Heart left ventricle (tissue), 13 donors: ENCODE results near the gene UNKL.

Experiments
- CTCF ChIP-seq, 12 donors: fragments of 200-600 bp; sonication (generic) in 4 of 12; IDR thresholded peaks; one replicate each; pipeline versions ENCODE4 v1.5.0 to v1.8.0; 2018 to 2022; ENCODE audit warnings: antibody characterized with exemption in 12 of 12, mild to moderate bottlenecking in 5 of 12
- POLR2A ChIP-seq, 2 donors: fragments of 450-650 bp; IDR thresholded peaks; one replicate each; pipeline ENCODE4 v1.6.1; 2017; ENCODE audit warnings: antibody characterized with exemption in 2 of 2, mild to moderate bottlenecking in 2 of 2, moderate library complexity in 2 of 2
- donor health status: ischemic (EF 13 %, LVEDD 7.1; RV severe dilation, severe dysfunction).
- donor health status: DM: no; HTN: yes; CAD: no.
- donor health status: DM: no; HTN: no; CAD: no.
- donor health status: ischemic (EF 25% LVEDD 6.9; RV normal size, moderate dysfunction).
- donor health status: ischemic (EF 25% LVEDD 5.7; RV mildly dilated, moderate dysfunction).
- donor health status: ischemic (EF 35%, LVEDD 5.7; RV mildly dilated, moderate dysfunction).
- donor health status: nonischemic (EF 11% LVEDD 7.7; RV severe dilation, severe dysfunction).
- donor health status: DM: yes; HTN: yes; CAD: no.
- donor health status: PGD.
- donor health status: ischemic (EF 29% LVEDD 5.4; RV normal size, mild dysfunction).
- donor health status: nonischemic (EF 23%, LVEDD 6.1; RV moderate dilation, normal function).

GRCh38 chr16:1362807-1363206 is 51.7 kb downstream of the UNKL start:
- TF ChIP-seq CTCF (IDR thresholded peaks at IDR 0.05) (no peak), POLR2A (IDR thresholded peaks at IDR 0.05) (no peak)
